ENCODE data around the gene BCAS1.

DNA sequence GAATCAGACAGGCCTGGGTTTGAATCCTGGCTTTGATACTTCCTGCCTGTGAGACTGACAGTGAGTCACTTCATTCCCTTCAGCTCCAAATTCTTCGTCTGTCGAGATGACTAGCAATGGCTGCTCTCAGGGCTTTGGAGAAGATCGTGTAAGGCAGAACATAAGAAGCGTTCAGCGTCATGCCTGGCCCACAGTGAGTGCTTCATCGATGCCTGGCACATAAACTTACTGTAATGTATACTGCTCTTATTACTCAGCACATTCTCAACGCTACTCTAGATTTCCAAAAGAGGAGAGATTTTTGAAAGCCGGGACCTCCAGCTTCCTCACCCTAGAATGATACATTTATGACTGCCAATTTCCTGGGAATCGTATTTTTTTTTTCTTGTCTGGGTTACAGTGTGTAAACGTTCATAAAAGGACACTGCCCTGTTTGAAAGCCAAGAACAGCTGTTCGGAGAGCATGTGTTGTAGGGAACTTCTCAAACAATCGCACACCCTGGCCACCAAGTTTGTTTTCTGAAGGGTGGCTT is 16.2 kb upstream of the BCAS1 start:
- TF ChIP-seq, protein P1, sequence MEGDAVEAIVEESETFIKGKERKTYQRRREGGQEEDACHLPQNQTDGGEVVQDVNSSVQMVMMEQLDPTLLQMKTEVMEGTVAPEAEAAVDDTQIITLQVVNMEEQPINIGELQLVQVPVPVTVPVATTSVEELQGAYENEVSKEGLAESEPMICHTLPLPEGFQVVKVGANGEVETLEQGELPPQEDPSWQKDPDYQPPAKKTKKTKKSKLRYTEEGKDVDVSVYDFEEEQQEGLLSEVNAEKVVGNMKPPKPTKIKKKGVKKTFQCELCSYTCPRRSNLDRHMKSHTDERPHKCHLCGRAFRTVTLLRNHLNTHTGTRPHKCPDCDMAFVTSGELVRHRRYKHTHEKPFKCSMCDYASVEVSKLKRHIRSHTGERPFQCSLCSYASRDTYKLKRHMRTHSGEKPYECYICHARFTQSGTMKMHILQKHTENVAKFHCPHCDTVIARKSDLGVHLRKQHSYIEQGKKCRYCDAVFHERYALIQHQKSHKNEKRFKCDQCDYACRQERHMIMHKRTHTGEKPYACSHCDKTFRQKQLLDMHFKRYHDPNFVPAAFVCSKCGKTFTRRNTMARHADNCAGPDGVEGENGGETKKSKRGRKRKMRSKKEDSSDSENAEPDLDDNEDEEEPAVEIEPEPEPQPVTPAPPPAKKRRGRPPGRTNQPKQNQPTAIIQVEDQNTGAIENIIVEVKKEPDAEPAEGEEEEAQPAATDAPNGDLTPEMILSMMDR (IDR thresholded peaks at IDR 0.05) = no peak
- no peak for TF ChIP-seq POLR2A (IDR thresholded peaks at IDR 0.05)

Data from right lobe of liver (tissue), 4 donors.